Ishikawa (cell line): ENCODE data around the gene SPOCK2.

Source experiments
- CEBPB ChIP-seq: IDR thresholded peaks from 2 replicates; pipeline ENCODE4 v1.6.1; 2012
- CREB1 ChIP-seq: IDR thresholded peaks from 2 replicates; pipeline ENCODE4 v1.6.1; 2012; ENCODE audit warnings: low read depth
- EGR1 ChIP-seq: IDR thresholded peaks from 2 replicates; pipeline ENCODE4 v1.6.1; 2012
- EP300 ChIP-seq: IDR thresholded peaks from 2 replicates; pipeline ENCODE4 v1.6.1; 2012; ENCODE audit warnings: borderline replicate concordance
- FOXM1 ChIP-seq: IDR thresholded peaks from 2 replicates; pipeline ENCODE4 v1.6.1; 2012; ENCODE audit warnings: low read depth, borderline replicate concordance
- NFIC ChIP-seq: IDR thresholded peaks from 2 replicates; pipeline ENCODE4 v1.6.1; 2012
- RAD21 ChIP-seq: IDR thresholded peaks from 2 replicates; pipeline ENCODE4 v1.6.1; 2012; ENCODE audit warnings: low read depth
- TAF1 ChIP-seq: IDR thresholded peaks from 2 replicates; pipeline ENCODE4 v1.6.1; 2012; ENCODE audit warnings: low read depth, mild to moderate bottlenecking
- TCF12 ChIP-seq: IDR thresholded peaks from 2 replicates; pipeline ENCODE4 v1.6.1; 2012; ENCODE audit warnings: low read depth
- TEAD4 ChIP-seq: IDR thresholded peaks from 2 replicates; pipeline ENCODE4 v1.6.1; 2012
- YY1 ChIP-seq: IDR thresholded peaks from 2 replicates; pipeline ENCODE4 v1.6.1; 2012; ENCODE audit warnings: low read depth
- ZBTB7A ChIP-seq: IDR thresholded peaks from 2 replicates; pipeline ENCODE4 v1.6.1; 2012; ENCODE audit warnings: low read depth
- TF ChIP-seq, protein P1 (sequence below): IDR thresholded peaks from 2 replicates; pipeline ENCODE4 v1.6.1; 2012
- TF ChIP-seq, protein P2 (sequence below): IDR thresholded peaks from 2 replicates; pipeline ENCODE4 v1.6.1; 2012
- TF ChIP-seq, protein P3 (sequence below): IDR thresholded peaks from 2 replicates; pipeline ENCODE4 v1.6.1; 2012; ENCODE audit warnings: low read depth, mild to moderate bottlenecking

The SPOCK2 gene

DNA sequence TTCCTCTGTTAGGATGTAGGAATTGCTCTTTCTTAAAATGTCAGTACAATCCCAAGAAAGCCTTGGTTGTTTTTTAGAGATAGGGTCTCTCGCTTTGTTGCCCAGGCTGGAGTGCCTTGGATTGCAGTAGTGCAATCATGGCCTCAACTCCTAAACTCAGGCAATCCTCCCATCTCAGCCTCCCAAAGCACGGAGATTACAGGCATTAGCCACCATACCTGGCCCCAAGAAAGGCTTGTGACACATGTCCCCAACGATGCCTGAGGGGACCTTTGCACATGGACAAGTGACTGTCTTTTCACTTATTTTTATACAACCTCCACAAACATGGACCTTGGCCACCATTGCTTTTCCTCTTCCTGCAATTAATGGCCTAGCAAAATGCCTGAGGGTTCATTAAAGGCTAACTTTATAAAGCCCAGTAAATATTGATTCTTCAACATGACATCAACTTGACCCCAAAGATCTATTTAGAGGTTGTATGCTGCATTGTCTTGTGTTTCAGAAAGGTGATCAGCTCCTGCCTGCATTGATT, 10.0 kb upstream of the SPOCK2 start:
- no peak for TF ChIP-seq TCF12
- TF ChIP-seq EGR1, result no peak
- TF ChIP-seq CREB1, result no peak
- no peak for TF ChIP-seq YY1
- TF ChIP-seq FOXM1, result no peak
- TF ChIP-seq, protein P1, sequence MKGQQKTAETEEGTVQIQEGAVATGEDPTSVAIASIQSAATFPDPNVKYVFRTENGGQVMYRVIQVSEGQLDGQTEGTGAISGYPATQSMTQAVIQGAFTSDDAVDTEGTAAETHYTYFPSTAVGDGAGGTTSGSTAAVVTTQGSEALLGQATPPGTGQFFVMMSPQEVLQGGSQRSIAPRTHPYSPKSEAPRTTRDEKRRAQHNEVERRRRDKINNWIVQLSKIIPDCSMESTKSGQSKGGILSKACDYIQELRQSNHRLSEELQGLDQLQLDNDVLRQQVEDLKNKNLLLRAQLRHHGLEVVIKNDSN, result no peak
- TF ChIP-seq, protein P2, sequence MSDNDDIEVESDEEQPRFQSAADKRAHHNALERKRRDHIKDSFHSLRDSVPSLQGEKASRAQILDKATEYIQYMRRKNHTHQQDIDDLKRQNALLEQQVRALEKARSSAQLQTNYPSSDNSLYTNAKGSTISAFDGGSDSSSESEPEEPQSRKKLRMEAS, result no peak
- no peak for TF ChIP-seq NFIC
- TF ChIP-seq TAF1, result no peak
- no peak for TF ChIP-seq RAD21
- no peak for TF ChIP-seq ZBTB7A
- no peak for TF ChIP-seq EP300
- TF ChIP-seq TEAD4, result no peak
- TF ChIP-seq, protein P3, sequence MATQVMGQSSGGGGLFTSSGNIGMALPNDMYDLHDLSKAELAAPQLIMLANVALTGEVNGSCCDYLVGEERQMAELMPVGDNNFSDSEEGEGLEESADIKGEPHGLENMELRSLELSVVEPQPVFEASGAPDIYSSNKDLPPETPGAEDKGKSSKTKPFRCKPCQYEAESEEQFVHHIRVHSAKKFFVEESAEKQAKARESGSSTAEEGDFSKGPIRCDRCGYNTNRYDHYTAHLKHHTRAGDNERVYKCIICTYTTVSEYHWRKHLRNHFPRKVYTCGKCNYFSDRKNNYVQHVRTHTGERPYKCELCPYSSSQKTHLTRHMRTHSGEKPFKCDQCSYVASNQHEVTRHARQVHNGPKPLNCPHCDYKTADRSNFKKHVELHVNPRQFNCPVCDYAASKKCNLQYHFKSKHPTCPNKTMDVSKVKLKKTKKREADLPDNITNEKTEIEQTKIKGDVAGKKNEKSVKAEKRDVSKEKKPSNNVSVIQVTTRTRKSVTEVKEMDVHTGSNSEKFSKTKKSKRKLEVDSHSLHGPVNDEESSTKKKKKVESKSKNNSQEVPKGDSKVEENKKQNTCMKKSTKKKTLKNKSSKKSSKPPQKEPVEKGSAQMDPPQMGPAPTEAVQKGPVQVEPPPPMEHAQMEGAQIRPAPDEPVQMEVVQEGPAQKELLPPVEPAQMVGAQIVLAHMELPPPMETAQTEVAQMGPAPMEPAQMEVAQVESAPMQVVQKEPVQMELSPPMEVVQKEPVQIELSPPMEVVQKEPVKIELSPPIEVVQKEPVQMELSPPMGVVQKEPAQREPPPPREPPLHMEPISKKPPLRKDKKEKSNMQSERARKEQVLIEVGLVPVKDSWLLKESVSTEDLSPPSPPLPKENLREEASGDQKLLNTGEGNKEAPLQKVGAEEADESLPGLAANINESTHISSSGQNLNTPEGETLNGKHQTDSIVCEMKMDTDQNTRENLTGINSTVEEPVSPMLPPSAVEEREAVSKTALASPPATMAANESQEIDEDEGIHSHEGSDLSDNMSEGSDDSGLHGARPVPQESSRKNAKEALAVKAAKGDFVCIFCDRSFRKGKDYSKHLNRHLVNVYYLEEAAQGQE, result no peak
- no peak for TF ChIP-seq CEBPB

DNA sequence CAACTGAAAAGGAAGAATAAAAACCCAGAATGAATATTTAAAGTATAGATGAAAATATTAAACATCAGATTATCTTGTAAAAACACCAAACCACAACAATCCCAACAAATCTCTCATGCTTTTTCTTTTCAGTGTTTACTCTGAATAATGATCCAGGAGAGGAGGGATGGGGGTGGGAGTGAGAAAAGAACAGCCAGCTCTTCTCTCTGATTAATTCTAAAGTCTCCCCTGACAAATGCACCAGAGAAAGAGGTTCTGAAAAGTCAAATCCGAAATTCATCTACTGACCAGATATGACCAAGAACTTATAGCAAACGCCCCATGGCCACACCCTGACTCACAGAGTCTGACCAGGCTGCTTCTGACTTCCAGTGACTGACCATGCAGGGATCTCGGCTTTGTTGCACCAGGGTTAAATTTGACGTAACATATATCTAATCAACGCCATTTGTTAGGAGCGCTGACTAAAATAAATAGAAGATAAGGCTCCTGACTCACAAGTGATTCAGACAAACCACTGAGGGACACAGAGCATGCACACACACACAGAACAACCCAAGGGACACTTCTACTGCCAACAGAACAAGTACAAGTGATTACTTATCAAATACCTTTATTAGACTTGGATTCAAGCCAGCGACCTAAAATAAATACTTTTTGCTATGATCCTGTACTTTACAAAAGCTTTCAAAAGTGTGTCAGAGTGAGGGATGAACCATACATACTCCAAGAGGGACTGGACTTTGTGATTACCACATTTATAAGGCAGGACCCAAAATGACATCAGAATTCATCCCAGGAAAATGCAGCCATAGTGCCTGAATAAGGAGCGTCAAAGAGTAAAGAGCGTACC, 9.3 kb upstream of the SPOCK2 start:
- TF ChIP-seq NFIC (no peak), EP300 (no peak), ZBTB7A (no peak), CEBPB (no peak), CREB1 (no peak)
- TF ChIP-seq, protein P1, result no peak

DNA sequence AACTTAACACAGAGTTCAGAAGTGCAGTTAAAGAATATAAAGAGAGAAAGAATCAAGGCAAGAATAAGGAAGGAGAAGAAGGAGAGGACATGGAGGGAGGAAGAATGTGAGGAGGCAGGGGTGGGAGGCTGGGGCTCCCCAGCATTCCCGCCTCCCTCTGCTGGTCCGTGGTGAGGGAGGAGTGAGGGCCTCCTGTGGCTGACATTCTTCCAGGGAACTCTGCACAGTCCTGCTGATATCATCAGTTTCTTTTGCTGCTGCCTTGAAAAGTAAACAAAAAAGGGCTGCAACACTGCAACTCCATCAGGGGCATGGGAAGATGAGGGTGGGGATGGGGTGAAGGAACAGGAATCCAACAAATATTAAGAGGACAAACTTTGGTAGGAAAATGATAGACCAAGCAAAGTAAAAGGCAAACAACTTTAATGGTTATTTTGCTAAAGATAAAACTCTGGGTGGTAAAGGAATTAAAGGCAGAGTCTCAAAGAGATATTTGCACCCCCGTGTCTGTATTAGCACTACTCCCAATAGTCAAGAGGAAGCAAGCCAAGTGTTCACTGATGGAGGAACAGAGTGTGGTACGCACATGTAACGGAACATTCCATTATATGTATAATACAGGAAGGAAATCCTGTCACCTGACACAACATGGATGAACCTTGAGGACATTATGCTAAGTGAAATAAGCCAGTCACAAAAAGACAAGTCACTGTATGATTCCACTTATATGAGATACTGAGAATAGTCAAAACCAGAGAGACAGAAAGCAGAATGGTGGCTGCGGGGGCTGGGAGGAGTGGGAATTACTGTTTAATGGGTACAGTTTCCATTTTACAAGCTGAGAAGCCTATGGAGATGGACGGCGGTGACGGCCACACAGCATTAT, 8.0 kb upstream of the SPOCK2 start:
- TF ChIP-seq NFIC (no peak), EGR1 (no peak), YY1 (no peak), TEAD4 (no peak), CREB1 (no peak), TCF12 (no peak), EP300 (no peak), ZBTB7A (no peak), TAF1 (no peak), RAD21 (no peak), FOXM1 (no peak)
- TF ChIP-seq, protein P3, result no peak
- TF ChIP-seq, protein P1, result no peak
- TF ChIP-seq, protein P2, result no peak

DNA sequence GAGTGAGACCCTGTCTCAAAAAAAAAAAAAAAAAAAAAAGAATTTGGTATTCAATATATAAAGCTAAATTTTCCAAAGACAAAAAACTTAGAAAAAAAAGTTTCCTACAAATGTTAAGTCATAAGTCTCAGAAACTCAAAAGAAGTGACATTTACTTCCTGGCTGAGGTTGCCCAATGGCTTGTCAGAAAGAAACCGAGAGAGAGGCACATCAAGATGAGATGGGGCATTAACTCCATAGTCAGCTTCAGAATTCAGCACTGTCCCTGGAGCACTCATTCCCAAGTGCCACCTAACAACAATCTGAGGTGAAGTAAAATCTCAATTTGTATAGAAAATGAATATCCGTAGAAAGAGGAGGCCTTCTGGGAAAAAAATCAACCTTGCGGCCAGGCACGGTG, 6.8 kb upstream of the SPOCK2 start:
- no peak for TF ChIP-seq CEBPB
- no peak for TF ChIP-seq NFIC
- TF ChIP-seq EP300, result no peak
- TF ChIP-seq, protein P3, result no peak
- no peak for TF ChIP-seq FOXM1
- no peak for TF ChIP-seq RAD21
- TF ChIP-seq, protein P1, result no peak
- TF ChIP-seq, protein P2, result no peak
- TF ChIP-seq TEAD4, result no peak
- no peak for TF ChIP-seq EGR1
- no peak for TF ChIP-seq ZBTB7A
- no peak for TF ChIP-seq YY1
- TF ChIP-seq TCF12, result no peak
